ENCODE data around the gene ARPC2.
A peak's percentile ranks its signal among the peaks of the same experiment; 100 is the strongest.

ARPC2 gene

GRCh38 chr2:218217360-218218267 is 625 bp downstream of the ARPC2 start:
- peak; percentile 72 for DNase-seq

GRCh38 chr2:218218268-218219185 is 1.5 kb downstream of the ARPC2 start:
- DNase-seq, result peak; percentile 74

GRCh38 chr2:218219934-218220333 is 2.9 kb downstream of the ARPC2 start:
- DNase-seq, result no peak

GRCh38 chr2:218221000-218221399 is 4.0 kb downstream of the ARPC2 start:
- peak; percentile 33 for DNase-seq

GRCh38 chr2:218223046-218223445 is 6.1 kb downstream of the ARPC2 start:
- DNase-seq, result peak; percentile 47

- no peak for DNase-seq
Measured at GRCh38 chr2:218224186-218224585, 7.2 kb downstream of the ARPC2 start.

- DNase-seq, result no peak
Measured at GRCh38 chr2:218226903-218227302, 9.9 kb downstream of the ARPC2 start.

GRCh38 chr2:218228366-218229090 is 11.5 kb downstream of the ARPC2 start:
- no peak for DNase-seq

- peak; percentile 70 for DNase-seq
Measured at GRCh38 chr2:218229239-218229638, 12.2 kb downstream of the ARPC2 start.

GRCh38 chr2:218229851-218230250 is 12.9 kb downstream of the ARPC2 start:
- peak; percentile 22 for DNase-seq

GRCh38 chr2:218230882-218231281 is 13.9 kb downstream of the ARPC2 start:
- DNase-seq, result peak; percentile 82

GRCh38 chr2:218233543-218233942 is 16.6 kb downstream of the ARPC2 start:
- no peak for DNase-seq

GRCh38 chr2:218234521-218234920 is 17.5 kb downstream of the ARPC2 start:
- no peak for DNase-seq

- DNase-seq, result no peak
Measured at GRCh38 chr2:218235017-218235416, 18.0 kb downstream of the ARPC2 start.

- no peak for DNase-seq
Measured at GRCh38 chr2:218236829-218237228, 19.8 kb downstream of the ARPC2 start.

- DNase-seq, result no peak
Measured at GRCh38 chr2:218238887-218239286, 21.9 kb downstream of the ARPC2 start.

GRCh38 chr2:218244204-218244603 is 27.2 kb downstream of the ARPC2 start:
- no peak for DNase-seq

GRCh38 chr2:218244665-218245064 is 27.7 kb downstream of the ARPC2 start:
- DNase-seq, result no peak

- DNase-seq, result no peak
Measured at GRCh38 chr2:218245214-218245613, 28.2 kb downstream of the ARPC2 start.

- DNase-seq, result no peak
Measured at GRCh38 chr2:218249691-218250090, 32.7 kb downstream of the ARPC2 start.

GRCh38 chr2:218252509-218253231 is 35.7 kb downstream of the ARPC2 start:
- DNase-seq, result no peak

- no peak for DNase-seq
Measured at GRCh38 chr2:218253232-218253625, 36.2 kb downstream of the ARPC2 start.

Data from hematopoietic multipotent progenitor cell treated with erythropoietin and hydrocortisone succinate and interleukin-3 and kit ligand, for 6 days (in vitro differentiated cells).